Measurements from ENCODE around the gene GRIK3.

- TF ChIP-seq CTCF (IDR thresholded peaks at IDR 0.05): no peak
- TF ChIP-seq POLR2A (IDR thresholded peaks at IDR 0.05): no peak
Measured at GRCh38 chr1:36865602-36865900, 168.8 kb downstream of the GRIK3 start.

Data from right lobe of liver (tissue), 4 donors.